Neuron (in vitro differentiated cells): ENCODE measurements around the gene ANKRD23.
A peak's percentile ranks its signal among the peaks of the same experiment; 100 is the strongest.

Experiments
- H2AFZ ChIP-seq: one replicate; pipeline ENCODE4 v1.6.1; 2013; ENCODE audit warnings: low read depth, mild to moderate bottlenecking, inconsistent platforms, low read length, moderate library complexity
- H3K27me3 ChIP-seq: one replicate; pipeline ENCODE4 v1.6.1; 2013; ENCODE audit warnings: low read length; ENCODE audit not compliant: insufficient read depth
- H3K36me3 ChIP-seq: one replicate; pipeline ENCODE4 v1.6.1; 2013; ENCODE audit warnings: low read length; ENCODE audit not compliant: insufficient read depth
- H3K4me1 ChIP-seq: one replicate; pipeline ENCODE4 v1.6.1; 2013; ENCODE audit warnings: low read length; ENCODE audit not compliant: insufficient read depth
- H3K4me3 ChIP-seq: 2 replicates; pipeline ENCODE4 v1.5.1; 2013; ENCODE audit warnings: mild to moderate bottlenecking, low read length, moderate library complexity
- H3K9me3 ChIP-seq: one replicate; pipeline ENCODE4 v1.6.1; 2013; ENCODE audit warnings: low read length

ANKRD23 gene

GRCh38 chr2:96816836-96817702, 26.8 kb downstream of the ANKRD23 start:
- peak overlapping the region; percentile 52 for H3K4me3 ChIP-seq
- peaks cover 6% of the 10 kb centered on the region for H3K36me3 ChIP-seq
- H3K9me3 ChIP-seq, result no peaks in the 10 kb centered on the region
- H3K27me3 ChIP-seq, result no peaks in the 10 kb centered on the region
- H2AFZ ChIP-seq, result no peak overlapping the region
- H3K4me1 ChIP-seq, result peaks cover 27% of the 10 kb centered on the region

GRCh38 chr2:96816127-96816835, 27.5 kb downstream of the ANKRD23 start, which contains the start of gene CNNM3:
Gene CNNM3 (plus strand): TSS chr2:96816268. CDS start chr2:96816278, 10 bp downstream.
- Histone ChIP-seq H3K9me3 (no peaks in the 10 kb centered on the region), H3K27me3 (no peaks in the 10 kb centered on the region), H3K4me1 (peaks cover 27% of the 10 kb centered on the region), H3K36me3 (peaks cover 6% of the 10 kb centered on the region), H3K4me3 (peak within 1 kb of the TSS; percentile 52), H2AFZ (peak within 1 kb of the TSS; percentile 97)

GRCh38 chr2:96815326-96816126, 28.3 kb downstream of the ANKRD23 start:
- Histone ChIP-seq H2AFZ (peak overlapping the region; percentile 97), H3K4me3 (peak overlapping the region; percentile 52), H3K27me3 (no peaks in the 10 kb centered on the region), H3K4me1 (peaks cover 27% of the 10 kb centered on the region), H3K9me3 (no peaks in the 10 kb centered on the region), H3K36me3 (peaks cover 4% of the 10 kb centered on the region)

- no peaks in the 10 kb centered on the region for H3K9me3 ChIP-seq
- no peak overlapping the region for H2AFZ ChIP-seq
- H3K27me3 ChIP-seq, result no peaks in the 10 kb centered on the region
- H3K4me1 ChIP-seq, result peaks cover 21% of the 10 kb centered on the region
- no peak overlapping the region for H3K4me3 ChIP-seq
- H3K36me3 ChIP-seq, result peaks cover 8% of the 10 kb centered on the region
Measured at GRCh38 chr2:96813656-96814055, 30.2 kb downstream of the ANKRD23 start.

- Histone ChIP-seq H3K4me1 (peaks cover 7% of the 10 kb centered on the region), H3K27me3 (no peaks in the 10 kb centered on the region), H2AFZ (no peak overlapping the region), H3K36me3 (peaks cover 12% of the 10 kb centered on the region), H3K9me3 (no peaks in the 10 kb centered on the region), H3K4me3 (no peak overlapping the region)
Measured at GRCh38 chr2:96811917-96812316, 31.9 kb downstream of the ANKRD23 start.

- no peaks in the 10 kb centered on the region for H3K27me3 ChIP-seq
- peaks cover 12% of the 10 kb centered on the region for H3K36me3 ChIP-seq
- no peak overlapping the region for H2AFZ ChIP-seq
- H3K4me3 ChIP-seq, result no peak overlapping the region
- H3K9me3 ChIP-seq, result no peaks in the 10 kb centered on the region
- H3K4me1 ChIP-seq, result peaks cover 7% of the 10 kb centered on the region
Measured at GRCh38 chr2:96810783-96811192, 33.0 kb downstream of the ANKRD23 start.

GRCh38 chr2:96809951-96810782, 33.7 kb downstream of the ANKRD23 start:
- H3K9me3 ChIP-seq, result no peaks in the 10 kb centered on the region
- H3K4me3 ChIP-seq, result no peak overlapping the region
- H3K36me3 ChIP-seq, result peaks cover 12% of the 10 kb centered on the region
- H2AFZ ChIP-seq, result no peak overlapping the region
- H3K4me1 ChIP-seq, result peaks cover 4% of the 10 kb centered on the region
- H3K27me3 ChIP-seq, result no peaks in the 10 kb centered on the region

- H3K4me3 ChIP-seq, result no peak overlapping the region
- no peaks in the 10 kb centered on the region for H3K9me3 ChIP-seq
- H3K27me3 ChIP-seq, result no peaks in the 10 kb centered on the region
- H3K36me3 ChIP-seq, result peaks cover 12% of the 10 kb centered on the region
- no peaks in the 10 kb centered on the region for H3K4me1 ChIP-seq
- H2AFZ ChIP-seq, result no peak overlapping the region
Measured at GRCh38 chr2:96809216-96809882, 34.5 kb downstream of the ANKRD23 start.

GRCh38 chr2:96808176-96808837, 35.5 kb downstream of the ANKRD23 start:
- Histone ChIP-seq H2AFZ (no peak overlapping the region), H3K4me1 (no peaks in the 10 kb centered on the region), H3K36me3 (peaks cover 12% of the 10 kb centered on the region), H3K9me3 (no peaks in the 10 kb centered on the region), H3K4me3 (no peak overlapping the region), H3K27me3 (no peaks in the 10 kb centered on the region)

- Histone ChIP-seq H3K9me3 (no peaks in the 10 kb centered on the region), H2AFZ (no peak overlapping the region), H3K36me3 (peaks cover 12% of the 10 kb centered on the region), H3K4me1 (no peaks in the 10 kb centered on the region), H3K4me3 (no peak overlapping the region), H3K27me3 (no peaks in the 10 kb centered on the region)
Measured at GRCh38 chr2:96807127-96807471, 36.7 kb downstream of the ANKRD23 start.

GRCh38 chr2:96806468-96807126, 37.2 kb downstream of the ANKRD23 start:
- Histone ChIP-seq H3K4me1 (no peaks in the 10 kb centered on the region), H2AFZ (no peak overlapping the region), H3K4me3 (no peak overlapping the region), H3K36me3 (peaks cover 17% of the 10 kb centered on the region), H3K9me3 (no peaks in the 10 kb centered on the region), H3K27me3 (no peaks in the 10 kb centered on the region)
